ENCODE data around the gene PLIN3. TPM values are rescaled to one million over a fixed set of nuclear protein-coding genes. Genes with fewer than 3 reads are reported as not detected.
"Not testable (repeated sequence)": the region's sequence is repeated elsewhere in the genome, so short reads cannot be mapped to it uniquely, and the experiment has no call there.

Gene PLIN3
- total RNA-seq, 1 experiment from 2014 or later = 157 TPM

- no peak overlapping the region for H3K27ac ChIP-seq (ENCODE audit: low read length)
- CTCF ChIA-PET = no interaction called here
- H3K4me1 ChIP-seq (ENCODE audit: control insufficient read depth, insufficient read depth, low read length) = no peaks in the 10 kb centered on the region
- intact Hi-C loops (cut with micrococcal nuclease; ENCODE audit: unreplicated experiment) (no loop called here), in situ Hi-C loops (cut with HindIII; ENCODE audit: low pct_unique_long_range_greater_than_20kb, low sequenced_read_pairs) (no loop called here)
- POLR2A ChIA-PET = no interaction called here
- TF ChIP-seq CTCF (IDR thresholded peaks at IDR 0.05) (no peak), TCF7L2 (IDR thresholded peaks at IDR 0.05; ENCODE audit: low read depth, low read length) (no peak), POLR2AphosphoS5 (IDR thresholded peaks at IDR 0.05; ENCODE audit: low read depth, low read length) (no peak), SIN3A (IDR thresholded peaks at IDR 0.05; ENCODE audit: borderline replicate concordance, insufficient read depth, low read depth, low read length) (no peak)
- TF ChIP-seq, protein P1, sequence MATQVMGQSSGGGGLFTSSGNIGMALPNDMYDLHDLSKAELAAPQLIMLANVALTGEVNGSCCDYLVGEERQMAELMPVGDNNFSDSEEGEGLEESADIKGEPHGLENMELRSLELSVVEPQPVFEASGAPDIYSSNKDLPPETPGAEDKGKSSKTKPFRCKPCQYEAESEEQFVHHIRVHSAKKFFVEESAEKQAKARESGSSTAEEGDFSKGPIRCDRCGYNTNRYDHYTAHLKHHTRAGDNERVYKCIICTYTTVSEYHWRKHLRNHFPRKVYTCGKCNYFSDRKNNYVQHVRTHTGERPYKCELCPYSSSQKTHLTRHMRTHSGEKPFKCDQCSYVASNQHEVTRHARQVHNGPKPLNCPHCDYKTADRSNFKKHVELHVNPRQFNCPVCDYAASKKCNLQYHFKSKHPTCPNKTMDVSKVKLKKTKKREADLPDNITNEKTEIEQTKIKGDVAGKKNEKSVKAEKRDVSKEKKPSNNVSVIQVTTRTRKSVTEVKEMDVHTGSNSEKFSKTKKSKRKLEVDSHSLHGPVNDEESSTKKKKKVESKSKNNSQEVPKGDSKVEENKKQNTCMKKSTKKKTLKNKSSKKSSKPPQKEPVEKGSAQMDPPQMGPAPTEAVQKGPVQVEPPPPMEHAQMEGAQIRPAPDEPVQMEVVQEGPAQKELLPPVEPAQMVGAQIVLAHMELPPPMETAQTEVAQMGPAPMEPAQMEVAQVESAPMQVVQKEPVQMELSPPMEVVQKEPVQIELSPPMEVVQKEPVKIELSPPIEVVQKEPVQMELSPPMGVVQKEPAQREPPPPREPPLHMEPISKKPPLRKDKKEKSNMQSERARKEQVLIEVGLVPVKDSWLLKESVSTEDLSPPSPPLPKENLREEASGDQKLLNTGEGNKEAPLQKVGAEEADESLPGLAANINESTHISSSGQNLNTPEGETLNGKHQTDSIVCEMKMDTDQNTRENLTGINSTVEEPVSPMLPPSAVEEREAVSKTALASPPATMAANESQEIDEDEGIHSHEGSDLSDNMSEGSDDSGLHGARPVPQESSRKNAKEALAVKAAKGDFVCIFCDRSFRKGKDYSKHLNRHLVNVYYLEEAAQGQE (IDR thresholded peaks at IDR 0.05; ENCODE audit: insufficient read depth in 1 of 2, low read depth in 2 of 2, low read length in 1 of 2) = no peak
- no peak for ATAC-seq
- H3K27me3 ChIP-seq (ENCODE audit: control insufficient read depth, insufficient read depth, low read length) = no peaks in the 10 kb centered on the region
- DNase-seq (ENCODE audit: low read depth, low spot score) = no peak
- H3K36me3 ChIP-seq (ENCODE audit: control insufficient read depth, insufficient read depth, low read length) = no peaks in the 10 kb centered on the region
- BruUV-seq (replicated peaks) = no TSS peak
- H3K9me3 ChIP-seq (ENCODE audit: control insufficient read depth, insufficient read depth, low read depth, low read length) = no peaks in the 10 kb centered on the region
- no peak overlapping the region for H3K4me3 ChIP-seq (ENCODE audit: low read depth in 2 of 2, low read length in 2 of 2)
Measured at GRCh38 chr19:4839192-4839591, 28.3 kb downstream of the PLIN3 start.

DNA sequence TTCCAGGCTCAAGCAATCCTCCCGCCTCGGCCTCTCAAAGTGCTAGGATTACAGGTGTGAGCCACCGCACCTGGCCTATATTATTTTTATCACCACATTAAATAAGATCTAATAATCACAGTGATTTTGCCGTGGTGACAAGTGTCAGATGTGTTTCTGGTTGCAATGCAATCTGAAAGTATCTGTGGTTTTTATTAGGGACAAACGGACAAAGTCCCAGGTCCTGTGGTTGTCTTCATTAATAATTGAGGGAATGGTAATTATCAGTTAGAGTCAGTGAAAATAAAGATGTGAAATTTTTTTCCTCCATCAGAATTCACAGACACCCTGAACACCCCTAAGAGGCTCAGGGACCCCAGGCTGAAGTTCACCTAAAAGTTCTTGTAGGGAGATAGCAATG, 34.7 kb downstream of the PLIN3 start:
- Histone ChIP-seq H3K27ac (ENCODE audit: low read length) (no peak overlapping the region), H3K27me3 (ENCODE audit: control insufficient read depth, insufficient read depth, low read length) (no peaks in the 10 kb centered on the region), H3K9me3 (ENCODE audit: control insufficient read depth, insufficient read depth, low read depth, low read length) (no peaks in the 10 kb centered on the region), H3K4me1 (ENCODE audit: control insufficient read depth, insufficient read depth, low read length) (no peaks in the 10 kb centered on the region; the same call in none of the 2 replicates), H3K36me3 (ENCODE audit: control insufficient read depth, insufficient read depth, low read length) (peaks cover 3% of the 10 kb centered on the region; the same call in 1 of the 2 replicates), H3K4me3 (ENCODE audit: low read depth in 2 of 2, low read length in 2 of 2) (no peak overlapping the region)
- ATAC-seq (no peak), DNase-seq (ENCODE audit: low read depth, low spot score) (no peak)
- intact Hi-C loops (cut with micrococcal nuclease; ENCODE audit: unreplicated experiment) = no loop called here
- no TSS peak for BruUV-seq (replicated peaks)
- ChIA-PET POLR2A (no interaction called here), CTCF (no interaction called here)
- TF ChIP-seq, protein P1 (IDR thresholded peaks at IDR 0.05; ENCODE audit: insufficient read depth in 1 of 2, low read depth in 2 of 2, low read length in 1 of 2) = no peak
- TF ChIP-seq POLR2AphosphoS5 (IDR thresholded peaks at IDR 0.05; ENCODE audit: low read depth, low read length) (no peak), SIN3A (IDR thresholded peaks at IDR 0.05; ENCODE audit: borderline replicate concordance, insufficient read depth, low read depth, low read length) (no peak), TCF7L2 (IDR thresholded peaks at IDR 0.05; ENCODE audit: low read depth, low read length) (no peak), CTCF (IDR thresholded peaks at IDR 0.05) (no peak)
- in situ Hi-C loops (cut with HindIII; ENCODE audit: low pct_unique_long_range_greater_than_20kb, low sequenced_read_pairs) = no loop called here

DNA sequence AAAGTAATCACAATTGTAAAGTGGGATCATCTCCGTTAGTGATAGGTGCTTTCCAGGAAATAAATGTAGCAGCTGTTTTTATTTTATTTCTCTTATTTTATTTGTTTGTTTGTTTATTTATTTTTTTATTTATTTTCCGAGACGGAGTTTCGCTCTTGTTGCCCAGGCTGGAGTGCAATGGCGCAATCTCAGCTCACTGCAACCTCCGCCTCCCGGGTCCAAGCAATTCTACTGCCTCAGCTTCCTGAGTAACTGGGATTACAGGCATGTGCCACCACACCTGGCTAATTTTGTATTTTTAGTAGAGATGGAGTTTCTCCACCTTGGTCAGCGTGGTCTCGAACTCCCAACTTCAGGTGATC, 35.5 kb downstream of the PLIN3 start:
- H3K27me3 ChIP-seq (ENCODE audit: control insufficient read depth, insufficient read depth, low read length); BruUV-seq (replicated peaks); H3K9me3 ChIP-seq (ENCODE audit: control insufficient read depth, insufficient read depth, low read depth, low read length); DNase-seq (ENCODE audit: low read depth, low spot score); CTCF ChIA-PET; intact Hi-C loops (cut with micrococcal nuclease; ENCODE audit: unreplicated experiment); in situ Hi-C loops (cut with HindIII; ENCODE audit: low pct_unique_long_range_greater_than_20kb, low sequenced_read_pairs); H3K36me3 ChIP-seq (ENCODE audit: control insufficient read depth, insufficient read depth, low read length); POLR2A ChIA-PET; ATAC-seq; H3K4me1 ChIP-seq (ENCODE audit: control insufficient read depth, insufficient read depth, low read length): not testable (repeated sequence)
- Histone ChIP-seq H3K27ac (ENCODE audit: low read length) (peak overlapping the region; percentile 92), H3K4me3 (ENCODE audit: low read depth in 2 of 2, low read length in 2 of 2) (peak overlapping the region; percentile 63 to 85)

Data from Panc1 (cell line).